ENCODE measurements around the gene APBB1IP.

APBB1IP gene

DNA sequence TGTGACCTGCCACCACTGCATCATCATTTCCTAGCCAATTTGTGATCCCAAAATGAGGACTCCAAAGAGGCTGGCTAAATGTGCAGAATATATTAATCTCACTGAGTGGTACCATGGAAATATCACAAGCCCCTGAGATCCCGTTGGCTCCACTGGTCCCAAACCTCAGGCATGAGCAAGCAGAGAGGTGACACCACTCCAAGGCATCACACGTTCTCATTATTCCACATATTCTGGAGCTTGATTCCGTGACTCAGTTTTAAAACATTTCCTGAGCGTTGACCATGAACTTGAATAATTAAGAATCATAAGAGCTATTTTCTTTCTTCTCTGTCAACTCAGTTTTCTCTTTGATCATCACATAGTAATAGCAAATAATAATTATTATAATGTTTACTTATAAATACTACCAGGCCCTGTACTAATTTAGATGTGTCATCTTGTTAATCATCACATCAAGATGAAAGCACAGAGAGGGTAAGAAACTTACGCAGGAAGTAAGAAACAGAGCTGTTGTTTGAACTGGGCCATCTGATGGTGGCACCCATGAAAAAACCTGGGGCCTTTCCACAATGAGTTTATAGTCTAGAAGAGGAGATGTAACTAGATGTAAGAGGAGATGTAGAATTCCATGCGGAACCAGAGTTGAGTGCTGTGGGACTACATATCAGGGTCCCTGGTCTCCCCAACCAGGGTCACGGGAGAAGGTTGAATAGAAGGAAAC lies 3.5 kb downstream of the APBB1IP start:
- H3K27me3 ChIP-seq (ENCODE audit: control insufficient read depth, low read length): no peaks in the 10 kb centered on the region
- H4K20me1 ChIP-seq (ENCODE audit: control insufficient read depth, insufficient read depth, low read depth, low read length): no peaks in the 10 kb centered on the region
- peak overlapping the region; percentile 79 for H3K4me3 ChIP-seq (ENCODE audit: low read length)
- peaks cover 3% of the 10 kb centered on the region; the same call in 1 of the 2 replicates for H3K9me3 ChIP-seq (ENCODE audit: control insufficient read depth, insufficient read depth, low read length)
- peaks cover 89% of the 10 kb centered on the region for H3K79me2 ChIP-seq (ENCODE audit: control insufficient read depth, low read length)
- peaks cover 40% of the 10 kb centered on the region for H3F3A ChIP-seq (ENCODE audit: control insufficient read depth, insufficient read depth)
- peaks cover 78% of the 10 kb centered on the region for H3K36me3 ChIP-seq (ENCODE audit: control insufficient read depth, low read length)
- no peaks in the 10 kb centered on the region for H3K9me2 ChIP-seq (replicated peaks; ENCODE audit: control insufficient read depth, low read length)
- peaks cover 64% of the 10 kb centered on the region for H3K4me1 ChIP-seq (ENCODE audit: control insufficient read depth, low read length)
- TF ChIP-seq, protein P1, sequence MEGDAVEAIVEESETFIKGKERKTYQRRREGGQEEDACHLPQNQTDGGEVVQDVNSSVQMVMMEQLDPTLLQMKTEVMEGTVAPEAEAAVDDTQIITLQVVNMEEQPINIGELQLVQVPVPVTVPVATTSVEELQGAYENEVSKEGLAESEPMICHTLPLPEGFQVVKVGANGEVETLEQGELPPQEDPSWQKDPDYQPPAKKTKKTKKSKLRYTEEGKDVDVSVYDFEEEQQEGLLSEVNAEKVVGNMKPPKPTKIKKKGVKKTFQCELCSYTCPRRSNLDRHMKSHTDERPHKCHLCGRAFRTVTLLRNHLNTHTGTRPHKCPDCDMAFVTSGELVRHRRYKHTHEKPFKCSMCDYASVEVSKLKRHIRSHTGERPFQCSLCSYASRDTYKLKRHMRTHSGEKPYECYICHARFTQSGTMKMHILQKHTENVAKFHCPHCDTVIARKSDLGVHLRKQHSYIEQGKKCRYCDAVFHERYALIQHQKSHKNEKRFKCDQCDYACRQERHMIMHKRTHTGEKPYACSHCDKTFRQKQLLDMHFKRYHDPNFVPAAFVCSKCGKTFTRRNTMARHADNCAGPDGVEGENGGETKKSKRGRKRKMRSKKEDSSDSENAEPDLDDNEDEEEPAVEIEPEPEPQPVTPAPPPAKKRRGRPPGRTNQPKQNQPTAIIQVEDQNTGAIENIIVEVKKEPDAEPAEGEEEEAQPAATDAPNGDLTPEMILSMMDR (IDR thresholded peaks at IDR 0.05; ENCODE audit: low read depth, low read length, poor library complexity, severe bottlenecking): no peak
- no peak for TF ChIP-seq EZH2phosphoT487 (IDR thresholded peaks at IDR 0.05; ENCODE audit: borderline replicate concordance, low read length)
- H3K4me2 ChIP-seq (ENCODE audit: low read length): peak overlapping the region; percentile 93
- H3K27ac ChIP-seq (ENCODE audit: low read depth, low read length): peak overlapping the region; percentile 98

DNA sequence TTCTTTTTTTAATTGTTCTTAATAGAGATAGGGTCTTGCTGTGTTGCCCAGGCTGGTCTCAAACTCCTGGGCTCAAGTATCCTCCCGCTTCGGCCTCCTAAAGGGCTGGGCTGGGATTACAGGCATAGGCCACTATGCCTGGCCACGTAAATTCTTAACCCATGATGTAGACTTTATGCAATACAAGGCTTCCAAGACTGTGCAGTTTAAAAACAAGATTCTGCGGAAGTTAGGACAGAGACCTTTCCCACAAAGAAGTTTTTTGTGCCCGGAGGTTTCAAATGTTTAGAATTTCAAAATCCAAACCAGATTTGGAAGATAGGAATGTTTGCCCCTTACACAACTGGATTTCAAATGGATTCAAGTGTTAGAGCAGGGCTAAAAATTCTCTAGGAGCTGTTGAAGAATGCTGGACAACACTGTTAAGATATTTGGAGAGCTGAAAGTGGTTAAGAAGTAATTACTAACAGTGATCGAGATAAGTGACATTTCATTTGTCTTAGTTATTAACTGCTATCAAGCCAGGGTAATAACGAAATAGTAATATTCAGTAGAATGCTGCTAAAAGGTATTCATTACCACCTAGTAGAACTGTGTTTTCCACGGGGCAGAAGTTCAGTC lies 7.4 kb downstream of the APBB1IP start:
- H3K9me3 ChIP-seq (ENCODE audit: control insufficient read depth, insufficient read depth, low read length): peaks cover 3% of the 10 kb centered on the region; the same call in 1 of the 2 replicates
- peak overlapping the region; percentile 9 for H3K4me2 ChIP-seq (ENCODE audit: low read length)
- peaks cover 97% of the 10 kb centered on the region for H3K79me2 ChIP-seq (ENCODE audit: control insufficient read depth, low read length)
- H3K4me1 ChIP-seq (ENCODE audit: control insufficient read depth, low read length): peaks cover 87% of the 10 kb centered on the region
- H3K36me3 ChIP-seq (ENCODE audit: control insufficient read depth, low read length): peaks cover 86% of the 10 kb centered on the region
- H3K4me3 ChIP-seq (ENCODE audit: low read length): no peak overlapping the region
- no peaks in the 10 kb centered on the region for H3K9me2 ChIP-seq (replicated peaks; ENCODE audit: control insufficient read depth, low read length)
- TF ChIP-seq, protein P1 (IDR thresholded peaks at IDR 0.05; ENCODE audit: low read depth, low read length, poor library complexity, severe bottlenecking): no peak
- no peak for TF ChIP-seq EZH2phosphoT487 (IDR thresholded peaks at IDR 0.05; ENCODE audit: borderline replicate concordance, low read length)
- H4K20me1 ChIP-seq (ENCODE audit: control insufficient read depth, insufficient read depth, low read depth, low read length): no peaks in the 10 kb centered on the region
- peaks cover 46% of the 10 kb centered on the region for H3F3A ChIP-seq (ENCODE audit: control insufficient read depth, insufficient read depth)
- H3K27me3 ChIP-seq (ENCODE audit: control insufficient read depth, low read length): no peaks in the 10 kb centered on the region
- H3K27ac ChIP-seq (ENCODE audit: low read depth, low read length): peak overlapping the region; percentile 93

DNA sequence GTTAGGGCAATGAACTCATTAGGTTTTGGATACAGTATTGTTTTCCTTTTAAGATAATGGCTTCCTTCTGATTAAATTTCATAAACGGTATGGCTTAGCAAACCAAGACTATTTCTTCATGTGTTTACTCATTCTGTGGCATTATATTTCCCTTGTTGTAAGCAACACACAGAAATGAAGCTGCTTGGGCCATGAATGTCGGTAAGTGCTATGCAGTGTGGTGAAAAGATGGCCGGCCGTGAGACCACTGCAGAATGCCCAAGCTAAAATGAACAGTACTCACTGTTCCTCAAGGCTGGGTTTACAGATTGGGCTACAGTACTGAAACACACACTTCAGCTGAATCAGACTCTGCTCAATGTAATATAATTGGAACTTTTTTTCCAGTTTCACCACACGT lies 8.1 kb downstream of the APBB1IP start:
- H4K20me1 ChIP-seq (ENCODE audit: control insufficient read depth, insufficient read depth, low read depth, low read length): no peaks in the 10 kb centered on the region
- no peak for TF ChIP-seq EZH2phosphoT487 (IDR thresholded peaks at IDR 0.05; ENCODE audit: borderline replicate concordance, low read length)
- TF ChIP-seq, protein P1 (IDR thresholded peaks at IDR 0.05; ENCODE audit: low read depth, low read length, poor library complexity, severe bottlenecking): no peak
- peaks cover 84% of the 10 kb centered on the region for H3K36me3 ChIP-seq (ENCODE audit: control insufficient read depth, low read length)
- H3K79me2 ChIP-seq (ENCODE audit: control insufficient read depth, low read length): peaks cover 97% of the 10 kb centered on the region
- H3K27ac ChIP-seq (ENCODE audit: low read depth, low read length): peak overlapping the region; percentile 93
- H3K9me3 ChIP-seq (ENCODE audit: control insufficient read depth, insufficient read depth, low read length): peaks cover 3% of the 10 kb centered on the region; the same call in 1 of the 2 replicates
- H3K4me3 ChIP-seq (ENCODE audit: low read length): no peak overlapping the region
- peaks cover 88% of the 10 kb centered on the region for H3K4me1 ChIP-seq (ENCODE audit: control insufficient read depth, low read length)
- H3K4me2 ChIP-seq (ENCODE audit: low read length): peak overlapping the region; percentile 58
- no peaks in the 10 kb centered on the region for H3K27me3 ChIP-seq (ENCODE audit: control insufficient read depth, low read length)
- no peaks in the 10 kb centered on the region for H3K9me2 ChIP-seq (replicated peaks; ENCODE audit: control insufficient read depth, low read length)
- H3F3A ChIP-seq (ENCODE audit: control insufficient read depth, insufficient read depth): peaks cover 46% of the 10 kb centered on the region

Data from DOHH2 (cell line).